ENCODE results near the gene INTS7.

DNA sequence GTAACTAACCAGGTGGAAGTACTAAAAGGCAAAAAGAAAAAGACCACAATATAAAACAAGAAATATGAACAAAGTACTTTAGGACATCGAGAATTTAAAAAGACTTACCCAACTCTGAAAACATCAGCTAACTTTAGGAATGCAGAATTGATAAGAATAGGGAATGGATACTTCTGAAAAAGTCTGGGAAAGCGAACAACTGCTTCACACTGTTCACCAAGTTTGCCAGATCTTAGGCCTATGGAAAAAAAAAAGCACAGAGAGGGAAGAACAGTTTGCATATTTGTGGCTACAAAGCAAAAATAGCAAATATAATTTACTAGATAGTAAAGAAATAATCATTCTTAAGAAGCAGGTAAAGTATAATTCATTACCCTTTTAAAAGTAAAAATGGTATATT lies 14.4 kb downstream of the INTS7 start:
- TF ChIP-seq, protein P1, sequence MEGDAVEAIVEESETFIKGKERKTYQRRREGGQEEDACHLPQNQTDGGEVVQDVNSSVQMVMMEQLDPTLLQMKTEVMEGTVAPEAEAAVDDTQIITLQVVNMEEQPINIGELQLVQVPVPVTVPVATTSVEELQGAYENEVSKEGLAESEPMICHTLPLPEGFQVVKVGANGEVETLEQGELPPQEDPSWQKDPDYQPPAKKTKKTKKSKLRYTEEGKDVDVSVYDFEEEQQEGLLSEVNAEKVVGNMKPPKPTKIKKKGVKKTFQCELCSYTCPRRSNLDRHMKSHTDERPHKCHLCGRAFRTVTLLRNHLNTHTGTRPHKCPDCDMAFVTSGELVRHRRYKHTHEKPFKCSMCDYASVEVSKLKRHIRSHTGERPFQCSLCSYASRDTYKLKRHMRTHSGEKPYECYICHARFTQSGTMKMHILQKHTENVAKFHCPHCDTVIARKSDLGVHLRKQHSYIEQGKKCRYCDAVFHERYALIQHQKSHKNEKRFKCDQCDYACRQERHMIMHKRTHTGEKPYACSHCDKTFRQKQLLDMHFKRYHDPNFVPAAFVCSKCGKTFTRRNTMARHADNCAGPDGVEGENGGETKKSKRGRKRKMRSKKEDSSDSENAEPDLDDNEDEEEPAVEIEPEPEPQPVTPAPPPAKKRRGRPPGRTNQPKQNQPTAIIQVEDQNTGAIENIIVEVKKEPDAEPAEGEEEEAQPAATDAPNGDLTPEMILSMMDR (IDR thresholded peaks at IDR 0.05 in 2 of 3, conservative IDR thresholded peaks at IDR 0.05 in 1 of 3; ENCODE audit: insufficient read depth in 2 of 3, low read depth in 1 of 3, low read length in 3 of 3), result no peak
- TF ChIP-seq, protein P2, sequence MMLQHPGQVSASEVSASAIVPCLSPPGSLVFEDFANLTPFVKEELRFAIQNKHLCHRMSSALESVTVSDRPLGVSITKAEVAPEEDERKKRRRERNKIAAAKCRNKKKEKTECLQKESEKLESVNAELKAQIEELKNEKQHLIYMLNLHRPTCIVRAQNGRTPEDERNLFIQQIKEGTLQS (IDR thresholded peaks at IDR 0.05), result no peak
- TF ChIP-seq, protein P2 (CRISPR knock-in tag; conservative IDR thresholded peaks at IDR 0.05), result no peak
- TF ChIP-seq MAFG (tag; conservative IDR thresholded peaks at IDR 0.05) (no peak), EGR1 (conservative IDR thresholded peaks at IDR 0.05) (no peak), ZNF644 (tag; IDR thresholded peaks at IDR 0.05; ENCODE audit: low read depth) (no peak), RFX5 (IDR thresholded peaks at IDR 0.05; ENCODE audit: low read depth, low read length) (no peak), PURB (CRISPR knock-in tag; IDR thresholded peaks at IDR 0.05; ENCODE audit: low read depth) (no peak), POLR2H (tag; IDR thresholded peaks at IDR 0.05; ENCODE audit: low read depth) (no peak), POLR2A (conservative IDR thresholded peaks at IDR 0.05) (no peak)
- TF ChIP-seq, protein P3, sequence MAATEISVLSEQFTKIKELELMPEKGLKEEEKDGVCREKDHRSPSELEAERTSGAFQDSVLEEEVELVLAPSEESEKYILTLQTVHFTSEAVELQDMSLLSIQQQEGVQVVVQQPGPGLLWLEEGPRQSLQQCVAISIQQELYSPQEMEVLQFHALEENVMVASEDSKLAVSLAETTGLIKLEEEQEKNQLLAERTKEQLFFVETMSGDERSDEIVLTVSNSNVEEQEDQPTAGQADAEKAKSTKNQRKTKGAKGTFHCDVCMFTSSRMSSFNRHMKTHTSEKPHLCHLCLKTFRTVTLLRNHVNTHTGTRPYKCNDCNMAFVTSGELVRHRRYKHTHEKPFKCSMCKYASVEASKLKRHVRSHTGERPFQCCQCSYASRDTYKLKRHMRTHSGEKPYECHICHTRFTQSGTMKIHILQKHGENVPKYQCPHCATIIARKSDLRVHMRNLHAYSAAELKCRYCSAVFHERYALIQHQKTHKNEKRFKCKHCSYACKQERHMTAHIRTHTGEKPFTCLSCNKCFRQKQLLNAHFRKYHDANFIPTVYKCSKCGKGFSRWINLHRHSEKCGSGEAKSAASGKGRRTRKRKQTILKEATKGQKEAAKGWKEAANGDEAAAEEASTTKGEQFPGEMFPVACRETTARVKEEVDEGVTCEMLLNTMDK (IDR thresholded peaks at IDR 0.05; ENCODE audit: borderline replicate concordance, insufficient read depth, low read depth, low read length, poor library complexity, severe bottlenecking), result no peak
- TF ChIP-seq, protein P4, sequence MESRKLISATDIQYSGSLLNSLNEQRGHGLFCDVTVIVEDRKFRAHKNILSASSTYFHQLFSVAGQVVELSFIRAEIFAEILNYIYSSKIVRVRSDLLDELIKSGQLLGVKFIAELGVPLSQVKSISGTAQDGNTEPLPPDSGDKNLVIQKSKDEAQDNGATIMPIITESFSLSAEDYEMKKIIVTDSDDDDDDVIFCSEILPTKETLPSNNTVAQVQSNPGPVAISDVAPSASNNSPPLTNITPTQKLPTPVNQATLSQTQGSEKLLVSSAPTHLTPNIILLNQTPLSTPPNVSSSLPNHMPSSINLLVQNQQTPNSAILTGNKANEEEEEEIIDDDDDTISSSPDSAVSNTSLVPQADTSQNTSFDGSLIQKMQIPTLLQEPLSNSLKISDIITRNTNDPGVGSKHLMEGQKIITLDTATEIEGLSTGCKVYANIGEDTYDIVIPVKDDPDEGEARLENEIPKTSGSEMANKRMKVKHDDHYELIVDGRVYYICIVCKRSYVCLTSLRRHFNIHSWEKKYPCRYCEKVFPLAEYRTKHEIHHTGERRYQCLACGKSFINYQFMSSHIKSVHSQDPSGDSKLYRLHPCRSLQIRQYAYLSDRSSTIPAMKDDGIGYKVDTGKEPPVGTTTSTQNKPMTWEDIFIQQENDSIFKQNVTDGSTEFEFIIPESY (CRISPR knock-in tag; IDR thresholded peaks at IDR 0.05), result no peak

All from K562 (cell line).